Measurements from ENCODE around the gene NBPF6. TPM values are rescaled to one million over a fixed set of nuclear protein-coding genes. Genes with fewer than 3 reads are reported as not detected.
"Not testable (repeated sequence)": the region's sequence is repeated elsewhere in the genome, so short reads cannot be mapped to it uniquely, and the experiment has no call there.

NBPF6 gene
- total RNA-seq, 1 experiment from 2014 or later: not detected

- not testable (repeated sequence) for H3K4me3 Mint-ChIP-seq; H4K5ac ChIP-seq (ENCODE audit: insufficient read length, low read depth, low read length); H2BK20ac ChIP-seq (ENCODE audit: low read depth, low read length, poor library complexity, severe bottlenecking); H3K56ac ChIP-seq (ENCODE audit: insufficient read length, low read depth, low read length); H3K27me3 Mint-ChIP-seq (ENCODE audit: low read depth); H3T11ph ChIP-seq (ENCODE audit: low read length); H4K8ac ChIP-seq (replicated peaks; ENCODE audit: insufficient read length, low read depth, low read length); H4K20me1 ChIP-seq (ENCODE audit: control insufficient read depth, insufficient read depth, insufficient read length); H3K9me3 ChIP-seq (ENCODE audit: control insufficient read depth, low read depth, low read length); H3K4me1 Mint-ChIP-seq; H3K14ac ChIP-seq (ENCODE audit: insufficient read depth, low read length); H3K27ac Mint-ChIP-seq; H3K79me2 ChIP-seq (ENCODE audit: insufficient read depth, low read length); H3K9ac ChIP-seq (ENCODE audit: extremely low read depth, insufficient read length, low read length); H4K91ac ChIP-seq (ENCODE audit: insufficient read length, low read depth, low read length); H2BK12ac ChIP-seq (ENCODE audit: insufficient read length, low read depth, low read length); H2AK5ac ChIP-seq (ENCODE audit: insufficient read length, low read length); H2BK15ac ChIP-seq (ENCODE audit: low read depth, low read length); H3K79me1 ChIP-seq (ENCODE audit: insufficient read depth, low read depth, low read length, poor library complexity, severe bottlenecking); H3K4ac ChIP-seq (ENCODE audit: low read depth, low read length); H3K27me3 ChIP-seq (ENCODE audit: insufficient read depth, low read length); H2BK120ac ChIP-seq (ENCODE audit: low read depth, low read length, poor library complexity, severe bottlenecking); H2BK5ac ChIP-seq (ENCODE audit: insufficient read length, low read length); H3K4me1 ChIP-seq (ENCODE audit: insufficient read depth, low read length); H2AFZ ChIP-seq (ENCODE audit: low read length); H3K23ac ChIP-seq (ENCODE audit: insufficient read length, low read depth, low read length); DNase-seq; H3K4me2 ChIP-seq (ENCODE audit: insufficient read depth, insufficient read length, low read length); H3K27ac ChIP-seq (ENCODE audit: insufficient read length, low read depth, low read length); H3K18ac ChIP-seq (ENCODE audit: insufficient read length, low read depth, low read length); H3K23me2 ChIP-seq (ENCODE audit: insufficient read length, low read depth, low read length, poor library complexity, severe bottlenecking)
- Mint-ChIP-seq H3K36me3 (ENCODE audit: insufficient read depth in 1 of 3, low read depth in 3 of 3) (peaks cover 28 to 29% (median 29%) of the 10 kb centered on the region in 3 experiments), H3K9me3 (peaks cover 61 to 66% of the 10 kb centered on the region in 2 experiments)
- WGBS (ENCODE audit: extremely low coverage, insufficient read length, low lambda C conversion rate): no CpG with 5 or more reads among the region's 6 CpGs
These were observed 24.4 kb downstream of the NBPF6 start for GRCh38 chr1:108474516-108474915.
